ENCODE results near the gene KLRG1. TPM values are rescaled to one million over a fixed set of nuclear protein-coding genes. Genes with fewer than 3 reads are reported as not detected.
A peak's percentile ranks its signal among the peaks of the same experiment; 100 is the strongest.

KLRG1 gene
- total RNA-seq, 1 experiment from 2014 or later: 1.7 TPM

- TF ChIP-seq, protein P1, sequence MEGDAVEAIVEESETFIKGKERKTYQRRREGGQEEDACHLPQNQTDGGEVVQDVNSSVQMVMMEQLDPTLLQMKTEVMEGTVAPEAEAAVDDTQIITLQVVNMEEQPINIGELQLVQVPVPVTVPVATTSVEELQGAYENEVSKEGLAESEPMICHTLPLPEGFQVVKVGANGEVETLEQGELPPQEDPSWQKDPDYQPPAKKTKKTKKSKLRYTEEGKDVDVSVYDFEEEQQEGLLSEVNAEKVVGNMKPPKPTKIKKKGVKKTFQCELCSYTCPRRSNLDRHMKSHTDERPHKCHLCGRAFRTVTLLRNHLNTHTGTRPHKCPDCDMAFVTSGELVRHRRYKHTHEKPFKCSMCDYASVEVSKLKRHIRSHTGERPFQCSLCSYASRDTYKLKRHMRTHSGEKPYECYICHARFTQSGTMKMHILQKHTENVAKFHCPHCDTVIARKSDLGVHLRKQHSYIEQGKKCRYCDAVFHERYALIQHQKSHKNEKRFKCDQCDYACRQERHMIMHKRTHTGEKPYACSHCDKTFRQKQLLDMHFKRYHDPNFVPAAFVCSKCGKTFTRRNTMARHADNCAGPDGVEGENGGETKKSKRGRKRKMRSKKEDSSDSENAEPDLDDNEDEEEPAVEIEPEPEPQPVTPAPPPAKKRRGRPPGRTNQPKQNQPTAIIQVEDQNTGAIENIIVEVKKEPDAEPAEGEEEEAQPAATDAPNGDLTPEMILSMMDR (IDR thresholded peaks at IDR 0.05; ENCODE audit: unreplicated experiment): no peak
- no peak overlapping the region for H3K4me3 Mint-ChIP-seq (ENCODE audit: unreplicated experiment)
- DNase-seq (ENCODE audit: unreplicated experiment): no peak
- BruUV-seq (replicated peaks): no TSS peak
- no peaks in the 10 kb centered on the region for H3K27me3 Mint-ChIP-seq (ENCODE audit: insufficient read depth, unreplicated experiment)
- H3K27ac Mint-ChIP-seq (ENCODE audit: low read depth, unreplicated experiment): no peak overlapping the region
- intact Hi-C loops (cut with micrococcal nuclease): no loop called here
- H3K4me1 Mint-ChIP-seq (ENCODE audit: insufficient read depth, unreplicated experiment): no peaks in the 10 kb centered on the region
- POLR2A ChIA-PET: no interaction called here
- H3K36me3 Mint-ChIP-seq (ENCODE audit: insufficient read depth, unreplicated experiment): peaks cover 6% of the 10 kb centered on the region
- H3K9me3 Mint-ChIP-seq (ENCODE audit: unreplicated experiment): peaks cover 4% of the 10 kb centered on the region
- CTCF ChIA-PET: interaction anchor here (0.5 to 2.1 kb wide), 4 partner anchors 20 to 388 kb away, joined by 3 to 6 read pairs (median 4); no protein-coding TSS in a partner anchor
Observed at GRCh38 chr12:9043766-9044165, 54.4 kb downstream of the KLRG1 start.

GRCh38 chr12:9047105-9047504, 57.8 kb downstream of the KLRG1 start:
- H3K4me1 Mint-ChIP-seq (ENCODE audit: insufficient read depth, unreplicated experiment): no peaks in the 10 kb centered on the region
- no TSS peak for BruUV-seq (replicated peaks)
- TF ChIP-seq, protein P1 (IDR thresholded peaks at IDR 0.05; ENCODE audit: unreplicated experiment): no peak
- no peak overlapping the region for H3K27ac Mint-ChIP-seq (ENCODE audit: low read depth, unreplicated experiment)
- H3K36me3 Mint-ChIP-seq (ENCODE audit: insufficient read depth, unreplicated experiment): peaks cover 6% of the 10 kb centered on the region
- H3K9me3 Mint-ChIP-seq (ENCODE audit: unreplicated experiment): peaks cover 4% of the 10 kb centered on the region
- CTCF ChIA-PET: interaction anchor here (0.7 to 5.9 kb wide), 7 partner anchors 8 to 390 kb away, joined by 3 to 70 read pairs (median 4); no protein-coding TSS in a partner anchor
- intact Hi-C loops (cut with micrococcal nuclease): no loop called here
- DNase-seq (ENCODE audit: unreplicated experiment): no peak
- peaks cover 11% of the 10 kb centered on the region for H3K27me3 Mint-ChIP-seq (ENCODE audit: insufficient read depth, unreplicated experiment)
- no peak overlapping the region for H3K4me3 Mint-ChIP-seq (ENCODE audit: unreplicated experiment)
- POLR2A ChIA-PET: interaction anchor here (0.7 to 1.3 kb wide), 2 partner anchors 97 to 174 kb away, joined by 3 to 4 read pairs; partner anchors contain the start of gene M6PR

GRCh38 chr12:9048930-9049329, 59.6 kb downstream of the KLRG1 start:
- DNase-seq (ENCODE audit: unreplicated experiment): no peak
- Mint-ChIP-seq H3K36me3 (ENCODE audit: insufficient read depth, unreplicated experiment) (peaks cover 6% of the 10 kb centered on the region), H3K27me3 (ENCODE audit: insufficient read depth, unreplicated experiment) (peaks cover 29% of the 10 kb centered on the region), H3K4me3 (ENCODE audit: unreplicated experiment) (no peak overlapping the region), H3K4me1 (ENCODE audit: insufficient read depth, unreplicated experiment) (no peaks in the 10 kb centered on the region), H3K9me3 (ENCODE audit: unreplicated experiment) (peaks cover 4% of the 10 kb centered on the region), H3K27ac (ENCODE audit: low read depth, unreplicated experiment) (no peak overlapping the region)
- no TSS peak for BruUV-seq (replicated peaks)
- POLR2A ChIA-PET: interaction anchor here (1.0 to 1.9 kb wide), 4 partner anchors 99 to 505 kb away, joined by 4 to 12 read pairs (median 6); partner anchors contain the start of genes M6PR and PHC1
- intact Hi-C loops (cut with micrococcal nuclease): no loop called here
- CTCF ChIA-PET: interaction anchor here (0.5 to 5.9 kb wide), 52 partner anchors 8 to 519 kb away, joined by 3 to 70 read pairs (median 4); partner anchors contain the start of gene M6PR
- TF ChIP-seq, protein P1 (IDR thresholded peaks at IDR 0.05; ENCODE audit: unreplicated experiment): no peak

DNA sequence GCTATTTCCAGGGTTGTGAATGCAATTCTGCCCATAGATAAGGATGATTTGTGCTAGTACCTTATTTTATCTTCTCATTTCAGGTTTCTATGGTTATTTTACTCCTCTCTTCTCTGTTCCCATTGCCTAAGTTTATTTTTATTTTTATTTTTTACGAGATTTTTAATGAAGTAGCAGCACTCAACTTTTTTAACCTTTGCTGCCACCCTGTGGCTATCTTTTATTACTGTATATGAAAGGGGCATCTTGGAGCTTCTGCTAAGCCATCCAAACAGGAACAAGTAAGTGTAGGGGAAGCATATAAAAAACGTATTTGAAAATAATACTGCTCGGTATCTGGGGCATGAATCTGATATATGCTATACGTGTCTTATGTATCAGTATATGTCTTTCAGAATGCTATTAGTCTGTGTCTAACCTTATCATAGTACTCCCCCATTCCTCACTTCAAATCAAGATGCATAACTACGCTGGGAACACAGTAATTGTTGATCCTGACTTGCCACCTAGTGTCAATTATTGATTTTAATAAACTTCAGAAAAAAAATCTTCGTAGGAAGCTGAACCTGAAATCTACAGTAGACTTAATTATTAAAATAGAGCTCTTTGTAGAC, 60.3 kb downstream of the KLRG1 start:
- no TSS peak for BruUV-seq (replicated peaks)
- POLR2A ChIA-PET: interaction anchor here (1.0 to 1.9 kb wide), 4 partner anchors 100 to 506 kb away, joined by 4 to 12 read pairs (median 6); partner anchors contain the start of genes M6PR and PHC1
- Mint-ChIP-seq H3K27me3 (ENCODE audit: insufficient read depth, unreplicated experiment) (peaks cover 36% of the 10 kb centered on the region), H3K36me3 (ENCODE audit: insufficient read depth, unreplicated experiment) (peaks cover 6% of the 10 kb centered on the region), H3K9me3 (ENCODE audit: unreplicated experiment) (peaks cover 4% of the 10 kb centered on the region), H3K4me3 (ENCODE audit: unreplicated experiment) (no peak overlapping the region), H3K27ac (ENCODE audit: low read depth, unreplicated experiment) (no peak overlapping the region), H3K4me1 (ENCODE audit: insufficient read depth, unreplicated experiment) (no peaks in the 10 kb centered on the region)
- intact Hi-C loops (cut with micrococcal nuclease): no loop called here
- TF ChIP-seq, protein P1 (IDR thresholded peaks at IDR 0.05; ENCODE audit: unreplicated experiment): peak; percentile 40
- peak; percentile 60 for DNase-seq (ENCODE audit: unreplicated experiment)
- CTCF ChIA-PET: interaction anchor here (0.5 to 5.9 kb wide), 71 partner anchors 8 to 1160 kb away, joined by 3 to 70 read pairs (median 4); partner anchors contain the start of genes A2M and M6PR

Data from MCF 10A (cell line).